HG02938 (cell line): ENCODE measurements around the gene MMP2.

Source experiments
- ATAC-seq: cut with Tn5 transposase; IDR thresholded peaks from one replicate; pipeline ENCODE4 v1.9.1; 2021; ENCODE audit warnings: mild to moderate bottlenecking, moderate library complexity; ENCODE audit not compliant: unreplicated experiment

The MMP2 gene

DNA sequence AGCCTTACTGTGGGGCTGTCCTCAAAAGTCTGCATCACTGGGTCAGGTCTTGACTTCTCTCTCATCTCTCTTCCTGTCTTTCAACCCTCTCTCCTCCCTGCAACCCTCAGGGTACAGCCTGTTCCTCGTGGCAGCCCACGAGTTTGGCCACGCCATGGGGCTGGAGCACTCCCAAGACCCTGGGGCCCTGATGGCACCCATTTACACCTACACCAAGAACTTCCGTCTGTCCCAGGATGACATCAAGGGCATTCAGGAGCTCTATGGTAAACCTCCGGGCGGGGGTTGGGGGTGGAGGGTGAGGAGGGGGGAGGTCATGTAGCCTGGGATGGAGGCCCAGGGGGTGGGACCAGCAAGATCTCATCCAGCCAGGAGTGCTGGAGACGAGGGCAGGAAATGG lies 12.7 kb downstream of the MMP2 start:
- ATAC-seq: no peak

DNA sequence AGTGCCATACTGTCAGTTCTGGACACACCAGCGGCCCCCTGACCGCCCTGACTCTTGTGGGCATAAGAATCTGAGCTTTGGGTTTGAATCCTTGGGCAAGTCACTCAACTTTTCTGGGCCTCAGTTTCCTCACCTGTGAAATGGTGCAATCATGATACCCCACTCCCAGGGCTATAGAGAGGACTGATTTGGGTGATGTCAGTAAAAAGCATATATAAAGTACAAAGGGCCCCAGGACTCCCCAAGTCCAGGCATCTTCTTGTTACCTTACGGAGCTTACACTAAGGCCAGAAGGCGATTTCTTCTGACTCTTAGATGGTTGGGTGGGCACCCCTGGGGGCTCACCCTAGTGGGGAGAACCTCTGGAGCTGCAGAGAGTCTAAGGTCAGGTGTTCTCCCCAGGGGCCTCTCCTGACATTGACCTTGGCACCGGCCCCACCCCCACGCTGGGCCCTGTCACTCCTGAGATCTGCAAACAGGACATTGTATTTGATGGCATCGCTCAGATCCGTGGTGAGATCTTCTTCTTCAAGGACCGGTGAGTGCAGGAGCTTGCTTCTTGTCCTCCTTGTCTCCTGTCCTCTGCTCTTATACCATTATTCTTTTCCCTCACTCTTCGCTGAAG lies 13.9 kb downstream of the MMP2 start:
- no peak for ATAC-seq

DNA sequence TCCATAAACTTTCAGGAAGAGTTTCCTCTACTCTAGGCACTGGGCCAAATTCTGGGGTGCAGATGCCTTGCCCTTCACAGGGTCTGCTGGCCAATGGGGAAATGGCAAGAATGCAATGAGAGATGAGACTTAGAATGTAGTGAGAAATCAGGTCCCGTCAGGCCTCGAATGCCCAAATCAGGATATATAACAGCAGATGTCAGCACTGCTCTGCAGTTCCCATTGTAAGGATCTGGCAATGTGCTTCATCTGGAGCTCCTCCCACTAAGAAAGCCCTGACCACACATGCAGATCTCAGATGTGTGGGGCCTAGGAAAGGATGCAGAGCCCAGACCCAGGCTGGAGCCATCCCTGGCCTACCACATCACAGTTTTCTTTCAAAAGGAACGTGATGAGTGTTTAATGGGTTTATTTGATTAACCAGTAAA lies 16.0 kb downstream of the MMP2 start:
- ATAC-seq: no peak

DNA sequence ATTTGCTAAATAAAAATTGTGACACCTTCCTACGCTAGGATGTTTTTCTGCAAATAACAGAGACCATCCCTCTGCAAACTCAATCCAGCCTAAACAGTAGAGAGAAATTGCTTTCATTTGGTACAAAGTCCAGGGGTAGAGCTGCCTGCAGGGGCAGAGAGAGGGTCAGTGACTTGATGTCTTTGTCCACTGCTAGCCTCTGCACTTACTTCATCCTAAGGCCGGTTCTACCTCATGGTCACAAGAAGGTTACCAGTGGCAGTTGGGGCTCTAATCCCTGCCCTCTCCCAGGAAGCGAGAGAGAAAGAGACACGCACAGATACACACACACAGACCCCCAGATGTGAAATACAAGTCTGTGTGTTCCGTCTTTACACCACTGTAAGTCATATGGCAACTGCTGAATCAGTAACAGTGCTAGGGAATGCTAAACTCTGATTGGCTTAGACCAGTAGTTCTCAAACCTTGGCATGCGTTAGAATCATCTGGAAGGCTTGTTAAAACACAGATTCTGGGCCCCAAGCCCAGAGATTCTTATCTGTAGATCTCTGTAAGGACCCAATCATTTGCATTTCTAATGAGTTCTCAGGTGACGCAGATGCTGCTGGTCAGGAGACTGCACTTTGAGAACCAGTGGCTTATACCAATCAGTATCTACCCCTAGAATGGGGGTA lies 16.8 kb downstream of the MMP2 start:
- ATAC-seq: no peak

DNA sequence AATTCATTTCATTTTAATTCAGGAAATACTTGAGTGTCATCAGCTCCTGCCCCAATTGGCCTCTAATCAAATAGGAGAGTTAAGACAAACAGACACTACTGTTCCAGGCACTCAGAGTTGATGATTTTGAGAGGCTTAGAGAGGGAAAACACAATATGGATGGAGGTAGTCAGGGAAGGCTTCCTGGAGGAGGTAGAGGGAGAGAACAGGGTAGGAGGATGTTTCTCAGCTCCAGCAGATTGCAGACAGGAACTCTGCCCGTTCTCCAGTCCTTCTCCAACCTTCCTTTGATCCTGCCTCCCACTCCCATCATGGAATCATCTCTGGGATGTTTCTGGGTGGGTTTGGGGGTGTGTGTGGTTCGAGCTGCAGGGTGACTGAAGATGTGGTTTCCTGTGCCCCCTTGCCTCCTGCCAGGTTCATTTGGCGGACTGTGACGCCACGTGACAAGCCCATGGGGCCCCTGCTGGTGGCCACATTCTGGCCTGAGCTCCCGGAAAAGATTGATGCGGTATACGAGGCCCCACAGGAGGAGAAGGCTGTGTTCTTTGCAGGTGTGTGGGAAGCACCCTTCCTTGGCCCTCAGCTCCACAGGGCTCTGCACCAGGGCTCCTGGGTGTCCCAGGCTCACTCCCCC lies 17.6 kb downstream of the MMP2 start:
- ATAC-seq: no peak

DNA sequence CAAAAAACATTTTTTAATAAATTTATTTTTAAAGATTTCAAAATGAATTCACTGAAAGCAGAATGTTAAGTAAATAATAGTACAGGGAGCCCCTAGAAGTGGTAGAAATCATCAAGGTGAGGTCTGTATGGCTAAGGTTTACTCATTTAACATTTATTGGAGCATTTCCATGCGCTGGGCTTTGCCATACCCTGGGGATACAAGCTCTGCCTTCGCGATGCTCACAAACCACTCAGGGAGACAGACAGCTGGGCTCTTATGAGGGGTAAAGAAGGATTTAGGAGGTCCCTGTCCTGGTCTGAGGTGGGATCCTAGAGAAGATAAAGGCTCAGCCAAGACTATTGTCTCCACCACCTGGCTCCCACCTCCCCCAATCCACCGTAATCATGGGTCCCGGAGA lies 18.6 kb downstream of the MMP2 start:
- no peak for ATAC-seq

DNA sequence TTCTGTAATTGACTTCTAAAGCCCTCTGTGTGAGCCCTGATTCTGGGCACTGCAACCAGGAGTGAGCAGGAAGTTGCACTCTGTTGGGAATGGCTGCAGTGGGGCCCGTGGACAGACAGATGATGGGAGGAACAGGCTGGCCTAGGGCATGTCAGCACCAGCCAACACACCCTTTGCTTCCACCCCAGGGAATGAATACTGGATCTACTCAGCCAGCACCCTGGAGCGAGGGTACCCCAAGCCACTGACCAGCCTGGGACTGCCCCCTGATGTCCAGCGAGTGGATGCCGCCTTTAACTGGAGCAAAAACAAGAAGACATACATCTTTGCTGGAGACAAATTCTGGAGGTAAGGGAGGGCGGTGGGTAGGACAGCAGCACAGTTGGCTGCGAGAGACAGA lies 19.1 kb downstream of the MMP2 start:
- ATAC-seq: no peak

DNA sequence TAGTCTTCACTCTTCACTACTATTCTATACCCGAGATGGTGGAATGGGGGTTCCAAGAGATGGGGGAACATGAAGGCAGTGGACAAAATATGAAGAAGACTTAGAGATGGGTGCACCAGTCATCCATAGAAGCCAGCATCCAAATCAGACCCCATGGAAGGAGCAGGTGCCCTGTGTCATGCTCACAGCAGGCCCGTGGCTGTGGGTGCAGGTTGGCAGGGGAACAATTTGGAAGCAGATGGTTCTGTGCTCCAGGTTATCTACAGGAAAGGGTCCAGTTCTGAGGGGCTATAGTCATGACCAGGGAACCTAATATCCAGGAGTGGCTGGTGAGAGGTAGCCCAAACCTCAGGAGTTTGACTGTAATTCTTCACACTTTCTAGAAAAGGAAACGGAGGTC lies 20.3 kb downstream of the MMP2 start:
- ATAC-seq: no peak

DNA sequence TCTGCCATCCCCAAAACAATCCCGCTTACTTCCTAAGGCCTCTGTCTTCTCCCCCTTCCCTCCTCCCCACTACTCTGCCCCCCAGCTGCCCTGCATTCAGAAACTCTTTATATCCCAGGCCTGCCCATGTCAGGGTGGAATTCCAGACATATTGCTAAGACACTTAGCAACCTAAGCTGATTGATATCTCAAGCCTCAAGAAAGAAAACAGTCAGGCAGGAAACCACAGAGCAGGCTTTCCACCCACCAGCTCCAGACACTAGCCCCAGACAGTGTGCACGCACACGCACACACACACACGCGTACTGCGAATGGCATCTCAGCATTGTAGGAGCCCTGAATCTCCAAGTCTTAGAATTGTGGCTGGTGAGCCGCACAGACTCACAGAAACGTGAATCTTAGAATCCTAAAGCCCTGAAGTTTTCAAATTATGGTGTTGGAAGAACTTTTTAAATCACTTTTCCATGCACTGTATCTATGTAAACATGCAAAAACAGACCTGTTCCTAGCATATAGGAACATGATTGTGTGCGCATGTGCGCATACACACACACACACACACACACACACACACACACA lies 21.0 kb downstream of the MMP2 start:
- no peak for ATAC-seq

DNA sequence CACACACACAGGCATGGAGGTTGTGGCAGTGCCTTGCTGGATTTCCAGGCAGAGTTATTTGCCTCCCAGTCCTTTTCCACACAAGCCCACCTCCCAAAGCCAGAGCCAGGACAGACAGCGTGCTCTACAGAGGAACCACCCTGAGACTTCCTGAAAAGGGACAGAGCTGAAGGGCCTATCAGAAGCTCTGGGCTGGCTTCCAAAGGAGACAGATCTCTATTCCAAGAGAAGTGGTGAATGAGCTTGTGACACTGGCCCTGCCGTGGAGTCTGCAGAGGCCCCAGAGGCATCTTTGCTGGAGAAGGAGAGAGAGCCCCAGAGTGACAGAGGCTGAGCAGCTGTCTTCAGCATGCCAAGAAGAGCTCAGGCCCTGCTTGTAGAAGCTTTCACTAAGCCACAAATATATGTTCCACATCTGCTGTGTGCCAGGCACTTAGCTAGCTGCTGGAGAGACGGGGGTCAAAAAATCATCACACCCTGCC lies 21.6 kb downstream of the MMP2 start:
- ATAC-seq: no peak

DNA sequence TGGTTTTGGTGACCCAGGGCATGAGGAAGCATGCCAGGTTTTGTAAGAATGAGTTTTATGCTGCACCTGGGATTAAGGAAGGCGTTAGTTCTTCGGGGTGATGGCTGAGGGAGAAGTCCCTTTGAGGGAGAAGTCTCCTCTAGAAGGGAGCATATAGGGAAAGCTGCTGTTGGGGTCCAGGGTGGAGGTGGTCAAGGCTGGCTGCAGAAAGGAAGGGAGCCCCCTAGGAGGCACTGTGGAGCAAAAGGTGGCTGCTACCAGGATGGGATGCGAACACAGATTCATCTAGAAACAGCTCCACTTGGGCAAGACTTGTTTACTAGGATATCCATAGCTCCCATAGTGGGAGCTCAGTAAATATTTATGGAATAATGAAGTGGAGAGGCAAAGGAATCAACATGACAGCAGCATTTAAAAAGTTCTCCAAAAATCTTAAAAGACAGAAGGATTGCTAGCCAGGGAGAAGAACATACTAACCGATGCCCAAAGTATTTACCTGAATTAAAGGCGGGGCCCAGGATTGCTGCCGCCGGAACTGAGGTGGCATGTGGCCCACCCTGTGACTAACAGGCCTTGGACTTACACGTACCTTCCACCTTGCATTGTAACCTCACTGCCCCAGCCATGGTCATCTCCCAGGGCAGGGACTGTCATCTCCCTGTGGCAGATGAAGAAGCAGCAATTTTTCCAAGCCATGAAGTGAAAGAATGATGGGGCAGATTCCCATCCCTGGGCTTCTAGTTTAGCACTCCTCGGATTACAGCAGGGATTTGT lies 22.7 kb downstream of the MMP2 start:
- ATAC-seq: no peak

DNA sequence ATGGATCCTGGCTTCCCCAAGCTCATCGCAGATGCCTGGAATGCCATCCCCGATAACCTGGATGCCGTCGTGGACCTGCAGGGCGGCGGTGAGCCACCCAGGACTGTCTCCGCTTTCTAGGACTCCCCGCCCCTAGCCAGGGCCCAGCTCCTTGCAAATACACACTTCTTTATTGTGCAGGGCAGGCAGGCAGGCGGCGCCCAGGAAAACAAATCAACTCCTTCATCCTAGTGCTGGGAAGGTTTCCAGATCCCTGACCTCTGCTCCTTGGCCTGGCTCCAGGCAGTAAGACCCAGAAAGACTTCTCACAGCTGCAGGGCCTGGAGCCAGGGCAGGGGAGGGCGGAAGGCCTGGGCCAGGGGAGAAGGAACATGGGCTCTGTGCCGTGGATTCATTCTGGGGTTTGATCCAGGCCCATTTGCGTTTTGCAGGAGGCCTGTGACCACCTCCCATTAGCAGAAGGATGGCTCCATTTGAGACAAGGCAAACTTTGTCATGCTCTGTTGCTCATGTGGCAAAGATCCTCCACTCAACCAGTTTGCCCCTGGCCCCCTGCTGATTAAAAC lies 23.9 kb downstream of the MMP2 start:
- no peak for ATAC-seq

DNA sequence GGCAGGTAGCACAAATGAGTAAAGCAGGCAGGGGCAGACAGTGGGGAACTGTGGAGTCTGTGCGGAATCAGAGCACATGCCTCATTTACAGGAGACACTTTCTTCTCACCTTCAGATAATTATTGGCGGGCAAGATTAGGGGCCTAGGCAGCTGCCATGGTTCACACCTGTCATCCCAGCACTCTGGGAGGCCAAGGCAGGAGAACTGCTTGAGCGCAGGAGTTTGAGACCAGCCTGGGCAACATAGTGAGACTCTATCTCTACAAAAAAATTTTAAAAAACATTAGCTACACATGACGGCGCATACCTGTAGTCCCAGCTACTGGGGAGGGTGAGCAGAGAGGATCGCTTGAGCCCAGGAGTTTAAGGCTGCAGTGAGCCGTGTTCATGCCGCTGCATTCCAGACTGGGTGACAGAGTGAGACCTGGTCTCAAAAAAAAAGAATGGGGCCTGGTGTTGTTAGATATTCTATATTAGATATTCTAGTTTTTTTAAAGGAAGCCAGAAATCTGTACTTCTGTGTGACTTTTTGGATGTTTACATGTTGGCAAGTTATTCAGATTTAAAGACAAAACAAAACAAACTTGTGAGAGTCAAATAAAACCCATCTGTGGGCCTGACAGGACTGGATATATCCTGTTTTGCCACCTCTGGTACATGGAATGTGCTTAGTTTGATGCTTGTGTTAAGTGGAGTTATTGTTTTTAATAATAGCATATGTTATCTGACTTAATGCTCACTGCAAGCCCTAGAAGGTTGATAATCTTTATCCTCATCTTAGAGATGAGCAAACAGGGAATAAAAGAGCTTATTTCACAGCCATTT lies 24.9 kb downstream of the MMP2 start:
- ATAC-seq: no peak

DNA sequence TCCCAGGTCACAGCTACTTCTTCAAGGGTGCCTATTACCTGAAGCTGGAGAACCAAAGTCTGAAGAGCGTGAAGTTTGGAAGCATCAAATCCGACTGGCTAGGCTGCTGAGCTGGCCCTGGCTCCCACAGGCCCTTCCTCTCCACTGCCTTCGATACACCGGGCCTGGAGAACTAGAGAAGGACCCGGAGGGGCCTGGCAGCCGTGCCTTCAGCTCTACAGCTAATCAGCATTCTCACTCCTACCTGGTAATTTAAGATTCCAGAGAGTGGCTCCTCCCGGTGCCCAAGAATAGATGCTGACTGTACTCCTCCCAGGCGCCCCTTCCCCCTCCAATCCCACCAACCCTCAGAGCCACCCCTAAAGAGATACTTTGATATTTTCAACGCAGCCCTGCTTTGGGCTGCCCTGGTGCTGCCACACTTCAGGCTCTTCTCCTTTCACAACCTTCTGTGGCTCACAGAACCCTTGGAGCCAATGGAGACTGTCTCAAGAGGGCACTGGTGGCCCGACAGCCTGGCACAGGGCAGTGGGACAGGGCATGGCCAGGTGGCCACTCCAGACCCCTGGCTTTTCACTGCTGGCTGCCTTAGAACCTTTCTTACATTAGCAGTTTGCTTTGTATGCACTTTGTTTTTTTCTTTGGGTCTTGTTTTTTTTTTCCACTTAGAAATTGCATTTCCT lies 26.5 kb downstream of the MMP2 start:
- no peak for ATAC-seq

- ATAC-seq: no peak
These were observed 27.1 kb downstream of the MMP2 start for GRCh38 chr16:55506083-55506482.

DNA sequence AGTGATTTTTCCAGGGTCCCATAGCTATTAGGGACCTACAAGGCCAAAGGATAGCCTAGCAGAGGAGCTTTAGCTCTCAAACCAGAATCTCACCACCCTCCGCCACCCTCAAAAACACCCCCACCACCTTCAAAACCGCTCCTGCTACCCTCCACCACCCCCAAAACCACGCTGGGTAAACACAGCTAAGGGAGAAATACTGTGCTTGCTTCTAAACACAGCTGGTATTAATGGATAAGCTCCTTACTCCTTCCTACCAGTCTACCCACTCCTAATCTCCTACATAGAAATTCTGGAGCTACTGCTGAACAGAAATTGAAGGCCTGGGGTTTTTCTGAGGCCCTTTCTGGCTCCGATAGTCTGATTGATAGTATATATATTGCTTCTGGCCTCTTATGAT lies 27.7 kb downstream of the MMP2 start:
- no peak for ATAC-seq

- ATAC-seq: no peak
These were observed 29.4 kb downstream of the MMP2 start for GRCh38 chr16:55508271-55508921.

GRCh38 chr16:55508941-55509931 lies 30.2 kb downstream of the MMP2 start, which contains the start of gene LPCAT2:
Gene LPCAT2 (plus strand): TSS chr16:55509072. CDS start chr16:55509182, 110 bp downstream.
- peak; percentile 76 for ATAC-seq
